ENCODE measurements around the gene XPO5. TPM values are rescaled to one million over a fixed set of nuclear protein-coding genes. Genes with fewer than 3 reads are reported as not detected.

XPO5 gene
- total RNA-seq, 4 donors from 2014 or later: 24.0 to 30.4 (median 27.3) TPM

GRCh38 chr6:43622541-43622940 lies 46.7 kb upstream of the XPO5 start:
- H3K4me3 ChIP-seq (ENCODE audit: low read depth, poor library complexity, severe bottlenecking): no peak overlapping the region
- 98% methylated on average over 10 of the region's 10 CpGs for WGBS, 2 donors
- peak in 1 of 2 donors; percentile 36 for DNase-seq (ENCODE audit: low spot score in 2 of 2)
- TF ChIP-seq CTCF (IDR thresholded peaks at IDR 0.05) (no peak), POLR2A (IDR thresholded peaks at IDR 0.05) (no peak)
- intact Hi-C loops (cut with DNase I; ENCODE audit: low total_unique reads): no loop called here

GRCh38 chr6:43621836-43622180 lies 46.0 kb upstream of the XPO5 start:
- peak in 1 of 2 donors; percentile 48 for DNase-seq (ENCODE audit: low spot score in 2 of 2)
- H3K4me3 ChIP-seq (ENCODE audit: low read depth, poor library complexity, severe bottlenecking): no peak overlapping the region
- intact Hi-C loops (cut with DNase I; ENCODE audit: low total_unique reads): no loop called here
- TF ChIP-seq CTCF (IDR thresholded peaks at IDR 0.05): no peak
- TF ChIP-seq POLR2A (IDR thresholded peaks at IDR 0.05): no peak
- 94 to 95% methylated on average over 10 of the region's 10 CpGs for WGBS, 2 donors

- DNase-seq (ENCODE audit: low spot score in 2 of 2): peak in 1 of 2 donors; percentile 78
- WGBS, 2 donors: 91 to 95% methylated on average over 12 of the region's 12 CpGs
- TF ChIP-seq POLR2A (IDR thresholded peaks at IDR 0.05) (no peak), CTCF (IDR thresholded peaks at IDR 0.05) (no peak)
- no peak overlapping the region for H3K4me3 ChIP-seq (ENCODE audit: low read depth, poor library complexity, severe bottlenecking)
- intact Hi-C loops (cut with DNase I; ENCODE audit: low total_unique reads): no loop called here
These were observed 45.4 kb upstream of the XPO5 start for GRCh38 chr6:43621078-43621835.

GRCh38 chr6:43616725-43617472 lies 41.1 kb upstream of the XPO5 start:
- H3K4me3 ChIP-seq (ENCODE audit: low read depth, poor library complexity, severe bottlenecking): no peak overlapping the region
- WGBS, 2 donors: 91 to 92% methylated on average over 9 of the region's 9 CpGs
- TF ChIP-seq POLR2A (IDR thresholded peaks at IDR 0.05): no peak
- no peak for TF ChIP-seq CTCF (IDR thresholded peaks at IDR 0.05)
- DNase-seq (ENCODE audit: low spot score in 2 of 2): peak in 1 of 2 donors; percentile 28
- intact Hi-C loops (cut with DNase I; ENCODE audit: low total_unique reads): no loop called here

- intact Hi-C loops (cut with DNase I; ENCODE audit: low total_unique reads): no loop called here
- peak in 1 of 2 donors; percentile 43 for DNase-seq (ENCODE audit: low spot score in 2 of 2)
- TF ChIP-seq POLR2A (IDR thresholded peaks at IDR 0.05): no peak
- no peak for TF ChIP-seq CTCF (IDR thresholded peaks at IDR 0.05)
- WGBS, 2 donors: 70 to 73% methylated on average over 3 of the region's 3 CpGs
- no peak overlapping the region for H3K4me3 ChIP-seq (ENCODE audit: low read depth, poor library complexity, severe bottlenecking)
These were observed 38.5 kb upstream of the XPO5 start for GRCh38 chr6:43614396-43614730.

Data from lower leg skin (tissue), 4 donors.